H1 (cell line): ENCODE measurements around the gene DENND4B. TPM values are rescaled to one million over a fixed set of nuclear protein-coding genes. Genes with fewer than 3 reads are reported as not detected.
A peak's percentile ranks its signal among the peaks of the same experiment; 100 is the strongest.

Experiments used
- BACH1 ChIP-seq: IDR thresholded peaks from 2 replicates; pipeline ENCODE4 v1.6.1; 2012; ENCODE audit warnings: low read length, improper control_type of control experiment
- CBX5 ChIP-seq: fragments of 300-800, 300-1000 bp; sonication (generic); IDR thresholded peaks from 2 replicates; pipeline ENCODE4 v1.7.1; 2016; ENCODE audit warnings: antibody characterized with exemption, low read length, low read depth
- CHD7 ChIP-seq: fragments of 300-600 bp; sonication (generic); IDR thresholded peaks from 2 replicates; pipeline ENCODE4 v1.7.1; 2012; ENCODE audit warnings: low read length, moderate library complexity, mild to moderate bottlenecking, inconsistent platforms; ENCODE audit not compliant: insufficient replicate concordance
- EP300 ChIP-seq, 2 experiments: IDR thresholded peaks; 1 replicate in 1 of 2; 2 replicates in 1 of 2; pipeline ENCODE4 v1.6.1; 2011 to 2012; ENCODE audit warnings: low read depth in 2 of 2, low read length in 2 of 2, mild to moderate bottlenecking in 2 of 2, borderline replicate concordance in 1 of 2, inconsistent platforms in 1 of 2, moderate library complexity in 1 of 2
- FOSL1 ChIP-seq: IDR thresholded peaks from 2 replicates; pipeline ENCODE4 v1.6.1; 2011; ENCODE audit warnings: mild to moderate bottlenecking, low read depth, low read length, moderate library complexity; ENCODE audit not compliant: insufficient read depth
- GTF2F1 ChIP-seq: IDR thresholded peaks from 2 replicates; pipeline ENCODE4 v1.6.1; 2012; ENCODE audit warnings: low read depth, low read length, improper control_type of control experiment, borderline replicate concordance
- RXRA ChIP-seq: IDR thresholded peaks from 2 replicates; pipeline ENCODE4 v1.6.1; 2011; ENCODE audit warnings: low read depth, mild to moderate bottlenecking, low read length, moderate library complexity; ENCODE audit not compliant: insufficient read depth
- polyA plus RNA-seq, 7 experiments: library from polyadenylated mRNA; depleted of rRNA in 3 of 7; stranded (reverse) in 5 of 7; unstranded in 2 of 7; fragments of >200 nt in 5 of 7; fragments of 200-250 nt in 2 of 7; gene quantifications; 1 replicate in 5 of 7; 2 replicates in 1 of 7; 4 replicates in 1 of 7; pipeline versions ENCODE4 v1.2.1 to v1.2.3, GENCODE V29; 2011 to 2013; ENCODE audit warnings: missing spikeins in 2 of 7, mixed read lengths in 2 of 7
- total RNA-seq: library from RNA; stranded (reverse); fragmentation: NEBNext Ultra II Directional; extraction: Animal tissue kit (Norgen Biotek cat#: 25700); gene quantifications from 2 replicates; pipeline ENCODE4 v1.2.1, GENCODE V29; 2021
- TF ChIP-seq, protein P1 (sequence below): IDR thresholded peaks from 2 replicates; pipeline ENCODE4 v1.6.1; 2011; ENCODE audit warnings: low read depth, mild to moderate bottlenecking, low read length; ENCODE audit not compliant: insufficient read depth

Gene DENND4B
- total and polyA plus RNA-seq, 2 of the 8 experiments (the other 6 are each of a cell fraction or from before 2014, with no cell fraction given), result 45.6 to 61.1 TPM

DNA sequence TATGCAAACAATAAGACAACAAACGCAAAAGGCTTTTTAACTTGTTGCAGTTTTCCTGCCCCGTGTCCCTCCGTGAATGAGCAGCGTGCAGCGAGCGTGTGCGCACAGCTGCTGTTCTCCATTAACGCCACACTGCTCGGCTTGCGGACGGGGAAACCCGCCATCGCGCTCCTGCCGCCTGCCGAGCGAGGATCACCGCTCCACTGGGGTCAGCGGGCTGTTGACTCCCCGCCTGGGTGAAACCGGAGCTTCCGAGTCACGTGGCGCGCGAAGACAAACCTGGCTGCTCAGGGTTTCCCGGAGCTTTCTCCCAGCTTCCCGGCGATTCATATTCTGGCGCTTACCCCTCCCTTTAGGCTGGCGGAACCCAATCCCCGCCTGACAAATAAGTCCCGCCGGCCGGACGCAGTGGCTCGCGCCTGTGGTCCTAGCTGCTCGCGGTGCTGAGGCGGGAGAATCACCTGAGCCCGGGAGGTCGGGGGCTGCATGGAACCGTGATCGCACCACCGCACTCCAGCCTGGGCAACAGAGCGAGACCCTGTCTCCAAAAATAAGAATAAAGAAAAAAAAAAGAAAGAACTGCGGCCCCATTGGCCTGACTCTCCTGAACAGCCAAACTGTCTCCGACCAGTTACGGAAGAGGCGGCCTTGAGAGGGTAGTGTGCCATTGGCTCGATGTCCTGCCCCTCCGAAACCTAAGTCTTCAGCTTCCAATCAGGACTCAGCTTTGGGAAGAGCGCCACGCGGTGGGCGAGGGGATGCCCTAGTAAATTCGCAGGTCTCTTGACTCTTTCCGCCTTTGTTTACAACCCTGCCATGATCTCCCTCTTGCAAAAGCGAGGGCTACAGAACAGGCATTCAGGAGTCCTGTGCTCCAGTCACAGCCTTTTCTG lies 20.8 kb upstream of the DENND4B start, which contains the start of gene CREB3L4 (continued):
- TF ChIP-seq CBX5 (no peak), GTF2F1 (peak; percentile 40; the same call in 1 of the 2 replicates), FOSL1 (no peak), EP300 (IDR thresholded peaks at IDR 0.05; ENCODE audit: borderline replicate concordance in 1 of 2, low read depth in 2 of 2, low read length in 2 of 2) (no peak), CHD7 (no peak), RXRA (no peak), BACH1 (no peak)
- TF ChIP-seq, protein P1, sequence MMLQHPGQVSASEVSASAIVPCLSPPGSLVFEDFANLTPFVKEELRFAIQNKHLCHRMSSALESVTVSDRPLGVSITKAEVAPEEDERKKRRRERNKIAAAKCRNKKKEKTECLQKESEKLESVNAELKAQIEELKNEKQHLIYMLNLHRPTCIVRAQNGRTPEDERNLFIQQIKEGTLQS, result 0 out of 2 replicates have a peak, but pooled peaks have one; percentile 65
